ENCODE data around the gene NTHL1.

NTHL1 gene

DNA sequence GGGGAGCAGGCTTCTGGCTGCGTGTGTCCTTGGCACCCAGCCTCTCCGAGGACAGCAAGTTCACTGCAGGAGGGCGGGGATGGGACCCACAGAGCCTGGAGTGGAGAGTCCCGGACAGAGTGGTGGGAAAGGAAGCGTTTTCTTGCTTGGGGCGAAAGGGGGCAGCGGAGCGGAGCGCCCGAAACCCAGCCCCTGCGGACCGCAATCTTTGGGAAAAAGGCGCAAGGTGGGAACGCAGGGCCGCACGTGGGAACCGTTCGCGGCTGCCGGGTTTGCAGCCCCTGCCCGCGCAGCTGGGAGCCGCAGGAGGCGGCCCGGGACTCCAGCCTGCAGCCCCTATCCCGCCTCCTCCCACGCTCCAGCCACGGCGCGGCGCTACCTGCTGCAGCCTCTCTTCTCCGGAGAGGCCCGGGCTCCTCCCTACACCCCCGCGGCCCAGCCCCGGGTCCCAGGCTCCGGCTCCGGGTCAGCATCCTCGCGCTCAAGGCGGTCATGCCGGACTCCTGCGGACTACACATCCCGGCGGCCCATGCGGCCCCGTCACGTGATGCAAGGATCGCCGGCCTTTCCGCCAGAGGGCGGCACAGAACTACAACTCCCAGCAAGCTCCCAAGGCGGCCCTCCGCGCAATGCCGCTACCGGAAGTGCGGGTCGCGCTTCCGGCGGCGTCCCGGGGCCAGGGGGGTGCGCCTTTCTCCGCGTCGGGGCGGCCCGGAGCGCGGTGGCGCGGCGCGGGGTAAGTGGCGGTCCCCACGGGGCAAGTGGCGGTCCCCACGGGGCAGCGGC, at the start of gene NTHL1, which contains the start of gene TSC2:
NTHL1 (minus strand) TSS at position 505 of the 786 bp plus-strand sequence; CDS start at position 494, 11 bp downstream.
TSC2 (plus strand) TSS at position 656 of the 786 bp plus-strand sequence. CDS start 631 bp downstream, outside the sequence.
- FAIRE-seq: no peak

DNA sequence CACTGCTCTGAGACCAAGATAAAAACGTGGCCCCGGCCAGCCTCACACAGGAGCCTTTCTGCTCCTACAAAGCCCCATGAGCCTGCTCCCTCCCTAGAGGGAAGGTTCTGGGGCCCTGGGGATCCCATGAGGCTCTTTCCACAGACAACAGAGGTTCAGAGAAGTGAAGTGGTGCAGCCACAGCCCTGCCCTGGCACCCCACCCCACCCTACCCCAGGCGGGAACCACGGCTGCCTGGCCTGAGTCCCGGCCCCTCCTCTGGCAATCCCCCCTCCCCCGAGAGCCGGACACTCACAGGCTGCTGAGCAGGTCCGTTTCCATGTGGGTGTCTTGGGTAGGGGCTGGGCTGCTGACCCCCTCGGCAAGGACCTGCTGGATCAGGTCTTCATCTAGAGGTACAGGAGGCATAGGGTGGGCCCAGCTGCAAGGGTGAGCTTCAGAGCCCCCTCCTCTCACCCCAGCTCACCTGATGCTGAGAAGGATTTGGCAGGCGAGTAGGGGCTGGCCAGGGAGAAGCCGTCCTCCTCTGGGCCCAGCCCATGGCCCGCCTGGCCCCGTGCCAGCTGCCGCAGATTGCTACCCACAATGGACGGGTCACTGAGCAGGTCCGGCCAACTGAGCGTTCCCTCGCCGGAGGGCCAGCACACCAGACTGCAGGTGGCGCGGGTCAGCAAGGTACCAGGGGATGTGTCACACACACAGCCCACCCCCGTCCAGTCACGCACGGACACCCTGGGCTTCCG, 49.4 kb upstream of the NTHL1 start:
- no peak for FAIRE-seq

DNA sequence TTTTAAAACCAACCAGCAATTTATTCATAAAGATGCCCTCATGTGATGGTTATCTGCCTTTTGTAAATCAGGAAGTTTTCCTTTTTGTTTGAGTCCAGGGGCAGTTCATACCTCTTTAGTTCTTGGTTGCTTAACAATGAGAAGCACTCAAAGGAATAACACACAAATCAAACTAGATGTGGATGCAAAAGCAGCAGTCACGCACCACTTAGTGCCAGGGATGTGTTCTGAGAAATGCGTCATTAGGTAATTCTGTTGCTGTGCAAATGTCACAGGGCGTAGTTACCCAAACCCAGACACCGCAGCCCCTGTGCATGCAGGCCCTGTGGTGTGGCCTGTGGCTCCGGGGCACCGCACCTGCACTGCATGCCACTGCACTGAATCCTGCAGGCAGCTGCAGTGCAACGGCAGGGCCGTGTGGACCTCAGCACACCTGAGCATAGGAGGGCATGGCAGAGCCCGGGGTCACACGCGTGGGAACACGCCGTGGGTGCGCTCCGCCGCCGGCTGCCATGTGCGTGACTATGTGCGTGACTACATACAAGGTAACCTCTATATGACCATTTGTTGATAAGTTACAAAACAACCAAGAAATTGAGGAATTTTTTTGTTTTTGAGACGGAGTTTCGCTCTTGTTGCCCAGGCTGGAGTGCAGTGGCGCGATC, 48.4 kb upstream of the NTHL1 start:
- no peak for FAIRE-seq

DNA sequence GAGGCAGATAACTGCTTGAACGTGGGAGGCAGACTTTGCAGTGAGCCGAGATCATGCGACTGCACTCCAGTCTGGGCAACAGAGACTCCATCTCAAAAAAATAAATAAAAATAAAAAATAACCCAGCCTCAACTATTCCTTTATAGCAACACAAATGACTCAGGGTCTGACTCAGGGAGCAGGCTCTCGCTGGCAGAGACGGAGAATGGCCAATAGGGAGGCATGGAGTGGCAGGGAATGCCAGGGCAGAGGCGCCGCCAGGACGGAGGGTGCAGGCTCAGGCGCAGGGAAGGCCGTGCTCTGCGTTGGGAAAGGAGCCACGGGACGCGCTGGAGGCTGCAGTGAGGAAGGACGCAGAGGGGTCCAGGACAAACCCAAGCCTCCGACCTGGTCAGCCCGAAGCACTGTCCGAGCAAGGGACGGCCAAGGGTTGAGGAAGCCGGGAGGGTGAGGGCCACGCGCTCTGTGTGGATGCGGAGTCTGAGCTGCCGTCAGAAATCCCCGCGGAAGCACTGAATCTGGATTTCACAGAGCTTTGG, 47.8 kb upstream of the NTHL1 start:
- no peak for FAIRE-seq

DNA sequence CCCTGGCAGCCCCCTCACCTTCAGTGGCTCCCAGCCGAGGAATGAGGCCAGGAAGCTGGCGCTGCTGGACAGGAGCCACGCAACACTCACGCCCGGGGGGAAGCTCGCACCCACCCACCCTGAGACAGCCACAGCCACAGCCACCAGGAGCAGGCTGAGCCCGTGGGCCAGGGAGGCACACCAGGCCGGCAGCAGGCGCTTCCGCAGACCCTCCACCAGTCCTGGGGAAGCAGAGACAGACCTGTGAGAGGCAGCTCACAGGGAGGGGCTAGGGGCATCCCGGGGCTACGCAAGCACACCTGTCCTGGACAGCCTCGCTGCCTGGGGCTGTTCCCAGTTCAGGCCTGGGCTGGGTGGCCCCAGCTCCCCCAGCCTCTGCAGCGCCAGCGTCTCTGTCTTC, 46.2 kb upstream of the NTHL1 start:
- FAIRE-seq: no peak

DNA sequence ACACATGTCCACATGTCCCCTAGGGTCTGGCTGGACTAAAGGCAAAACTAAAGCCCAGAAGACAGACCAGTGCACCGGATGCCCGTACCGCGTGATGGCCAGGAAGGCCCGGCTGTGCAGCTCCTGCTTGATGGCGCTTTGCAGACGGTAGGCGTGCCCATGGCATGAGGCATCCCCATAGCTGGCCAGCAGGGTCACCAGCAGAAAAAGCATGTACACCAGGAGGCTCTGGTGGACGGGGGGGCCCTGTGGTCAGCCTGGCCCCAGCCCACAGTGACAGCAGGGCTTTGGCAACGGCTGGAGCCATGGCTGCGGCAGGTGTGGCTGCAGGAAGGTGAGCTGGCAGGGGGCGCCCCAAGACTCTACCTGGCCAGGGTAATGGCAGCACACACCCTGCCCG, 45.2 kb upstream of the NTHL1 start:
- FAIRE-seq: no peak

DNA sequence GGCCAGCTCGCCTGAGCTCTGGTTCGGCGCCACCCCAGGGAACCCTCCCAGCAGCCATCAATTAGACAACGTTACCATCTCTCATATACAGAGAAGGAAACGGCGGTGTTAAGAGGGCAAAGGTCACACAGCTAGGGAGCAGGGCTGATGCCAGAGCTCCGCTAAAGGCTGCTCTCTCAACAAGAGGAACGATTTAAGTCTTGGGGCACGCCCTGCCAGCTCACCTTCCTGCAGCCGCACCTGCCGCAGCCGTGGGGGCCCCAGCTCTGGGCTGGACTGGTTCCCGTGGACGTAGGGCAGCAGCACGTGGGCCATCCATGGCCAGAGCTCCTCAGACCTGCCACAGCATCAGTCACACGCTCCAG, 44.6 kb upstream of the NTHL1 start:
- FAIRE-seq: no peak

DNA sequence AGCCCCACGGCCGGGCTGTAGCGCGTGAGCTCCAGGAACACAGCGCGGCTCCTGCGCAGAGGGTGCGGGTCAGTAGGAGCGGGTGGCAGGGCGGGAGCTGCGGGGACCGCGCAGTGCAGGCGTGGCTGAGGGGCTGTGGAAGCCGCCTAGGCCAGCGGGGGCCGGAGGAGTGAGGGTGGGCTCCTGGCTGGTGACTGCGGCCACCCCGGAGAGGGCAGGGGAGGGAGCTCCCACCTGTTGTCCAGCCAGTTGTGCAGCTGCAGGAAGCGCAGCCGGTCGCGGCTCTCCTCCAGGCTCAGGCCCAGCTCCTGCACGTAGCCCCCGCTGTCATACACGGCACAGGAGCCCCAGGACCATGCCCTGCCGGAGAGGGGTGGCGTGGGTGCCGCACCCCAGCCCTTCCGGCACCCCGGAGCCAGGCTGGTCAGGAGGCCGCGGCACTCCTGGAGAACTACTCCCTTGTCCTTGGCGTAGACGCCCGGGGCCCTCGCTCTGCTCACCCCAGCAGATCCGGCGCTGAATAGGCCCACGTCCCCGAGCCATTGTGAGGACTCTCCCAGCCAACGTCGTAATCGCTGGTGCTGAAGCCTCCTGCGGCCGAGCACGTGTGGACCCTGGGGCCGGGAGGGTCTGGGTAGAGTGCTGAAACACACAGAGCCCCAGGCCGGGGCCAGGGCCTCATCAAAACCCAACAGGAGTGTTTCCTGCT, 44.1 kb upstream of the NTHL1 start:
- FAIRE-seq: no peak

DNA sequence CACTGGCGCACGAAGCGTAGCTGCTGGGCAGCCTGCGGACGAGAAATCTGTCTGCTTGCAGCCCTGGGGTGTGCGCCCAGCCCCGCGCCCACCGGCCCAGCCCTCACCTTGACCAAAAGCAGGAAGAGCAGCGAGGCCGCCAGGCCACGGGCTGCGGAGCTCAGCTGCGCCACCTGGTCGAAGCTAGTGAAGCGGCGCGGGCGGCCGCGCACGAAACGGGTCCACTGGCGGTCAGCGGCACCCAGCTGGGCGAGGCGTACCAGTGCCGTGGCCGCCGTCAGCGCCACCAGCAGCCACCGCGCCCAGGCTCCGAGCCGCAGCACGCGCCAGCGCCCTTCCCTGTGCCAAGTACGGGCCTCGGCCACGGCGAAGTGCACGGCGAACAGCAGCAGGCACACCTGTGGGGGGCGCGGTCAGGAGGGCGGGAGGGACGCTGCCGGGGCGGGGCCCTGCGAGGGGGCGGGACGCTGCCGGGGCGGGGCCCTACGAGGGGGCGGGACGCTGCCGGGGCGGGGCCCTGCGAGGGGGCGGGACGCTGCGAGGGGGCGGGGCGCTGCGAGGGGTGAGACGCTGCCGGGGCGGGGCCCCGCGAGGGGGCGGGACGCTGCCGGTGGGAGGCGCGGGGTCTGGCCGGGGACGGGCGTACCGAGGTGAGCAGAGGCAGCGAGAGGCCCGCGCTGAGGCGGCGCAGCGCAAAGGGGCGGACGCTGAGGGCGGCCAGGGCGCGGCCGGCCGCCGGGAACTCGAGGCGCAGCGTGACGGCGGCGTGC, 43.3 kb upstream of the NTHL1 start:
- FAIRE-seq: no peak

DNA sequence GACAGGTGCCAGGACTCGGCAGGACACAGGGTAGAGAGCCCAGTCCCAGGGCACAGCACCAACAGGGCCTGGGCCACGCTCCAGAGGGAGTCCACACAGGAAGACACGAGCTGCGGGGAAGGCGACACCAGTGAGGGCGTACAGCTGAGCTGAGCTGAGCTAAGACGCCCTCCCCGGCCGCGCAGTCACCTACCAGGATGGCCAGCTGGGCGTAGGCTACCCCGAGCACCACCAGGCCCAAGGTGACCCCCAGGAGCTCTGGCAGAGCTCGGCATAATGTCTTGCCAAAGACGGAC, 42.8 kb upstream of the NTHL1 start:
- FAIRE-seq: no peak

DNA sequence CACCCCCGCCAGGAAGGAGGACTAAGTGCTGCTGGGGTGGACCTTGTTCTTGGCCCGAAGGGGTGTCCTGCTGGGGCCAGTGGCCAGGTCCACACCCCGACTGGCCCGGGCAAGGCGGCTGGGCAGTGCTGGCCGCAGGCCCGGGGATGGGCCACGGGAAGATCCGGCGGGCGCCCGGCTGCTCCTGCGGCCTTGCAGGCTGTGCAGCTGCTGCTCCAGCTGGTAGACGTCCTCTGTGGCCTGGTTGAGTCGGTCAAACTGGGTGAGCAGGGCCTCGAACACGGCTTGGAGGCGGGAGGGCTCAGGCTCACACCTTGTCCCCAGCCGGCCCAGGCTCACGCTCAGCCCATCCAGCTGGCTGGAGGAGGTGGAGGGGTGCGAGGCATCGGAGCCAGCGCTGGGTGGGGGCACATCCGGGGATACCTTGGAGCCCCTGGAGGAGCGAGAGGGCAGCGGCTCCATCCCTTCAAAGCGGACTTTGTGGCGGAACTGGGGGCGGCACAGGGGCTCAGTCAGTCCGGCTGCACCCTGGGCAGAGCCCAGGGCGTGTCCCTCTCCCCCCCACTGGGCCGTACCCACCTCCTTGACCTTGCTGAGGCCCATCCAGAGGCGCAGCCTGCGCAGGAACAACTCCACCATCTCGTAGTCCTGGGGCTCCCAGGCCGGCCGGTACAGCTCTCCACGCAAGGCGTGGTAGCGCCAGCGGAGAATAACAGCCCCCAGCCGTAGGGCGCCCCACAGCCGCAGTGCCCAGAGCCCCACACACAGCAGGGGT, 42.3 kb upstream of the NTHL1 start:
- FAIRE-seq: no peak

DNA sequence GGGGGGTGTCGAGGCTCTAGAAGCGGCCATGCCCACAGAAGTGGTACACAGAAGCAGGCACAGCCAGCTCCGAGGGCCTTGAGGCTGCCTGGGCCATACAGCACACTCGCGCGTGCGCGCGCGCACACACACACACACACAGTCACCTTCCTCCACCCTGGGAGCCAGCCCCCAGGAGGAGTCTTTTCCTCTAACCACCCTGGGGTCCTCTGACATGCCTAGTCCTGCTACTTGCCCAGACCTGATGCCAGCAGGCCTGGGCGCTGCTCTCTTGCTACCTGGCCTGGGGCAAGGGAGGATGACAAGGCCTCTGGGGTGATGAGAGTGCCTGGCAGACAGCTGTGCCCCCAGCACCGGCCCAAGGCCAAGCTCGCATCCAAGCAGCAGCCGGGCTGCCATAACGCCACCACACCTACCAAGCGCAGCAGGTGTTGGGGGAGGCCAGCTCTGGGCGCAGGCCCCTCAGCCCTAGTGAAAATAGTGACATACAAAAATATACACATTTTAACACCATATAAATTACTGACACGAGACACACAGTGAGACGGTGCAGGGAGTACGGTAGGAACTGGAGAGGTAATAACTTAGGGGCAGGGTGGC, 41.2 kb upstream of the NTHL1 start:
- FAIRE-seq: no peak

DNA sequence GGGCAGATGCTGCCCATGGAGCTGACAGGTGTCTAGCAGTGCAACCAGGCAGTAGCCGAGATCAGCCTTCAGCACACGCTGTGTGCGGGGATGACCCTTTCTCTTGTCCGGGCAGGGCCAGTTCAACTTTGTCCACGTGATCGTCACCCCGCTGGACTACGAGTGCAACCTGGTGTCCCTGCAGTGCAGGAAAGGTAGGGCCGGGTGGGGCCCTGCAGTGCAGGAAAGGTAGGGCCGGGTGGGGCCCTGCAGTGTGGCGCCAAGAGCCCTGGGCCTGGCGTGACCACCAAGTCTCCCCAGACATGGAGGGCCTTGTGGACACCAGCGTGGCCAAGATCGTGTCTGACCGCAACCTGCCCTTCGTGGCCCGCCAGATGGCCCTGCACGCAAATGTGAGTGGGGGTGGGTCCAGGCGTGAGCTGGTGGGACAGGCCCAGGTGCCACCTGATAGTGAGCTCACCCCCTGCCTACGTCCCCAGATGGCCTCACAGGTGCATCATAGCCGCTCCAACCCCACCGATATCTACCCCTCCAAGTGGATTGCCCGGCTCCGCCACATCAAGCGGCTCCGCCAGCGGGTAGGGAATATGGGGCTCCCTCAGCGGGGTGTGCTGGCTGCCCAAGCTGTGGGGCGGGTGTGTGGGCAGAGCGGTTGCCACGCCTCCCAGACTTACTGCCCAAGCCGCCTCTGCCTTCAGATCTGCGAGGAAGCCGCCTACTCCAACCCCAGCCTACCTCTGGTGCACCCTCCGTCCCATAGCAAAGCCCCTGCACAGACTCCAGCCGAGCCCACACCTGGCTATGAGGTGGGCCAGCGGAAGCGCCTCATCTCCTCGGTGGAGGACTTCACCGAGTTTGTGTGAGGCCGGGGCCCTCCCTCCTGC, 40.4 kb upstream of the NTHL1 start:
- FAIRE-seq: no peak

DNA sequence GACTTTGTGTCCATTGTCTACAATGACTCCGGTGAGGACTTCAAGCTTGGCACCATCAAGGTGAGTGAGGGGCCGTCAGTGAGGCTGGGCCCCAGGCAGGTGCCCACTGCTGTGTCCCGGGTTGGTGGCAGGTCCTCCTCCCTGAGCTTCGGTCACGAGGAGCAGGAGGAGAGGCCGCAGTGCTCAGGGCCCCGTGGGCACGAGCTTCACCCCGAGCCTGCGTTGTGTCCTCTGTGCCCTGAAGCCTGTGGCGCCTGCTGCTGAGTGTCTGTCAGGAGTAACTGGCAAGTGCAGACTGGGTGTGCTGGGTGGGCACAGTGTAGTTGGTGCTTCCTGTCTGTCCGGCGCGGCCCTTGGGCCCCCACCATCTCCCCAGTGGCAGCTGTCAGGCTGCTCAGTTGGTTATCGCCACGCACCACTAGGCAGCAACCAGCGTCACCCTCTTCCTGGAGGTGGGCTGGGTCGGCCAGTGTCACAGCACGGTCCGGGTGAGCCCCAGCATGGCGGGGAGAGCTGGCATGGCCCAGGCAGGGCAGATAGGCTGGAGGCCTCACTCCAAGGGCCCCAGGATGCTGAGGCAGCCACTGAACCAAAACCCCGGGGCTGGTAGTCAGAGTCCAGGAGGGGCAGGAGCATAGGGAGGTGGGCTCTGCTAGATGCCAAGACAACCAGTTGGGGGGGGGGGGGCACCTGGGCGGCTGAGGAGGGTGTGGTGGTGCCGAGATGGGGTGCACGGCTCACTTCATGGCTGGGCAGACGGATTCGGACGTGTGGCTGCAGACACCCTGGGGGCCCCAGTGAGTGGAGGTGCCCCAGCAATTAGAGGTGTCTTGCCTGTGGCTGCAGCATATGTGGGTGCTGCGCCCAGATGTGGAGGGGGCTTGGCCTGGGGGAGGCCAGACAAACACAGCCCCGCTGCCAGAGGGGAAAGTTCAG, 39.4 kb upstream of the NTHL1 start:
- no peak for FAIRE-seq

DNA sequence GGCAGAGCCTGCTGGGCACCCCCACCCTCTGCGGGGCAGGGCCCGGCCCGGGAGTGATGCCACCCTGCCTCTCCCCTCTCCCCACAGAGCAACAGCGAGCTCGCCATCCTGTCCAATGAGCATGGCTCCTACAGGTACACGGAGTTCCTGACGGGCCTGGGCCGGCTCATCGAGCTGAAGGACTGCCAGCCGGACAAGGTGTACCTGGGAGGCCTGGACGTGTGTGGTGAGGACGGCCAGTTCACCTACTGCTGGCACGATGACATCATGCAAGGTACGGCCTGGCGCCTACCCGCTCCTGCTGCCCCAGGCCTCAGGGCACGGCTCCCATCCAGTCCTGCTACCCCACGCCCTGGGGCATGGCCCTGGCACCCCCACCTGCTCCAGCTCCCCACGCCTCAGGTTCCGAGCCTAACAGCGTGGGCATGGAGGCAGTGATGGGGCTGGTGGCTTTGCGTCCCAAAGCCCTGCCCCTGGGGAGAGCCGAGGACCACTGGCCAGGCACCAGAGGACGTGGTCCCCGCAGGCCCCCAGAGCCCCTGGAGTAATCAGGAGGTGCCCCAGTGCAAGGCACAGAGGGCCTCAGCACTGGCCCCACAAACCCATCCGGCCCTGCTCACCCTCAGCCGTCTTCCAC, 38.6 kb upstream of the NTHL1 start:
- no peak for FAIRE-seq

DNA sequence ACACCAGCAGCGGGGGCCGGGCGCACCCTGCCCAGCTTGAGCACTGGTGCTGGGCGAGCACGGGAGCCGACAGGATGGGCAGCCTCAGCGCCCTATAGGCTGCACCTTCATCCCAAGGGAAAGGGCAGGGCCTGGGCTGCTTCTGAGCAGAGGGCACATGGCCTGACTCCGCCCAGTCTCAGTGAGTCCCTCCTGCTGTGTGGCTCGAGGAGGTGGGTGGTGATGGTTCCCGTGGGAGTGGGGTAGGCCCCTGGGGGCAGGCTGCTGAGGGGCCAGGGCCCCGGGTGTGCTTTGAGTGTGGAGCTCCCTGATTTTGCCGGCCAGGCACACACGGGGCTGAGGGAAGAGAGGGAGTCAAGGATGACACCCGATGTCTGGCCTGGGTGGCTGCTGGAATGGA, 38.0 kb upstream of the NTHL1 start:
- FAIRE-seq: no peak

DNA sequence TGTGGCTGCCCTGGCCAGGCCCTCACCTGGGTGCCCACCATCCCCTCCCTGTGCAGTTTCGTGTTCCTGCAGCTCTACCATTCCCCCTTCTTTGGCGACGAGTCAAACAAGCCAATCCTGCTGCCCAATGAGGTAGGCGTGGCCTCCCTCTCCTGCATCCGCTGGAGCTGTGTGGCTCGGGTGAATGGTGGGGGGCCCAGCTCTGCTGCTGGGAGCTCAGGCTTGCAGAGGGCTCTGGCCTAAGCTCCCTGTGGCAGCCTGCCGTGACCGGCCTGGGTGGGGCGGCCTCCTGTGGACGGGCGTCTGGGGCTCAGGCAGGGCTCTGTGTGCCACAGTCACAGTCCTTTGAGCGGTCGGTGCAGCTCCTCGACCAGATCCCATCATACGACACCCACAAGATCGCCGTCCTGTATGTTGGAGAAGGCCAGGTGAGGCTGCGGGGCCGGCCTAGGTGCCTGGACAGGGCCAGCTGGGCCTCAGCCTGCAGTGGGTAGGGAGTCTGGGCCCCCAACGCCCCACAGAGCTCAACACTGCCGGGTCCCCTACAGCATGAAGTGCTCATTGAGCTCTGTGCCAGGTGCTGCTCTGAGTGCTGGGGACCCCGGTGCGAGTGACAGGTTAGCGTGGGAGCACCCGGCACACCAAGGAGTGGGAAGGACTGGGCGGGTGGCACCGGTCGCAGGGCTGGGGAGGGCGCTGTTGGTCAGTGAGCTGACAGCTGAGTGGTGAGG, 37.4 kb upstream of the NTHL1 start:
- FAIRE-seq: no peak

Data from endometrium (tissue), 2 donors.